Adrenal gland (tissue), 5 donors: Measurements from ENCODE around the gene SPOCK3.

Experiments used
- CTCF ChIP-seq, 6 experiments: fragments of 450-650 bp in 4 of 6; fragments of 200-600 bp in 2 of 6; sonication (generic) in 1 of 6; IDR thresholded peaks; 1 replicate in 5 of 6; 2 replicates in 1 of 6; pipeline versions ENCODE4 v1.5.1 to v1.8.0; 2016 to 2021; ENCODE audit warnings: antibody characterized with exemption in 6 of 6, mild to moderate bottlenecking in 2 of 6, moderate library complexity in 1 of 6
- POLR2A ChIP-seq, 2 donors: fragments of 450-650 bp; IDR thresholded peaks; one replicate each; pipeline ENCODE4 v1.6.1; 2017; ENCODE audit warnings: antibody characterized with exemption in 2 of 2, mild to moderate bottlenecking in 2 of 2, moderate library complexity in 1 of 2
- donor health status: DM: no; HTN: no; CAD: no.

- TF ChIP-seq CTCF (IDR thresholded peaks at IDR 0.05): no peak
- no peak for TF ChIP-seq POLR2A (IDR thresholded peaks at IDR 0.05)
Observed at GRCh38 chr4:166972071-166972470, 262.2 kb downstream of the SPOCK3 start.
